Measurements from ENCODE around the gene GAS7.

Gene GAS7

DNA sequence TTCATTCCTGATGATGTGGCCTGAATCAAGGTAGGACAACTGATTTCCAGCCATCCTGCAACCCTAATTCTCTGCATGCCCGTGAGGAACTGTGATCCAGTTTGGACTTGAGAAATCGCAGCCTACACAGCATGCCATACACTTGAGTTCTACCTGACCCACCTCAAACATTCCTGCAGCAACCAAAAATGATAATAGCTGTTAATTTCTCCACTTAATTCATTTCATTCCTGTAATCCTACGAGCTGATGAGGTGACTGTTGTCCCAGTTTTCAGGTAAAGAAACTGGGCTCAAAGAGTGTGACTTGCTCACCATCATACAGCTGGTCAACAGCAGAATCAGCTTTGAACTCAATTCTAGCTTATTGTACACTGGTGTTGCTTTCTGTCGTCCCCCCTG, 2.2 kb upstream of the GAS7 start:
- DNase-seq (ENCODE audit: low read depth): no peak

DNA sequence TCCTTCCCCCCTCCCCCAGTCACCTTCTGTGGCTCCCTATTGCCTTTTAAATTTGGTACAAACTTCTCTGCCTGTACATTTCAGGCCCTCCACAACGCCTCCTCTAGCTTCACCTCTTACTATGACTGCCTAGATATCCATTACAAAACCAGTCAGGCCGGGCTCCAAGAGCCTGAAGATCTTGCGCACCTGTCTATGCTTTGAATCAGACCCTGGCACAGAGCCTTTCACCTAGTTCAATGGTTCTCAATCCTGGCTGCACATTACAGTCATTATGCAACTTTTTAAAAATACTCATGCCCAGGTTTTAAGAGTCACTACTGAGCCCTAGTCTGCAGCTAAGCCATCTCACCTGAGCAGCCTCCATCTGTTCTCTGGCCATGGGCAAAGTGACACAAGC, 1.6 kb upstream of the GAS7 start:
- no peak for DNase-seq (ENCODE audit: low read depth)

DNA sequence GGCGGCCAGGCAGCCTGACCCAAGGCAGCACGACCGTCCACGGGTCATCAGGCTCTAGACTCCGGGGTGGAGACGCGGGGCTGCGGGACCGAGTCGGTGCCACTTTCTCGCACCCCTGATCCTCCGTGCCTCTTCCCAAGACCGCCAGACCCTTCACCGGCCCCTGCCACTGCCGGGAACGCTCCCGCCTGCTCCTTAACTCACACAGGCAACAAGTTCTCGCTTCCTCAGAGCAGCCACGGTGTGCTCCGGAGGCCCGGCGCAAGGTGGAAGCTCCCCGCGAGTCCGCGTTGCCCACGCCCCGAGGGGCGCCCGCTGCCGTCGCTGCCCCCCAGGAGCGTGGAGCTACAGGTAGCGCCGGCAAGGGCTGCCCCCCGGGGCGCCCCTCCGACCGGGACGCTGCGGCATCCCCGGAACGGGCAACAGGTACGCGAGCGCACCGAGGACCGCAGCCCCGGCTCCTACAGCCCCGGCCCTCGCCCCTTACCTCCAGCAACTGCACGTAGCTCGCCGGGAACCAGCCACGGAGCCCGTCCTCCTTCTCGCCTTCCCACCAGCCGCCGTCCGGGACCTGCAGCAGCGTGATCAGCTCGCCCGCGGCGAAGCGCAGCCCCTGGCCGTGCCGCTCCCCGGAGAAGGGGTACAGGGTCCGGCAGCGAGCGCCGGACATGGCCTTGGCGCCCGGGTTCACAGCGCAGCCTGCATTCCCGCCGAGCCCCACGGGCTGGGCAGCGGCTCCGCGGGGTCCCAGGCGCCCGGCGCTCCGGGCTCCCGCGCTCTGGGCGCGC, 491 bp downstream of the GAS7 start:
- no peak for DNase-seq (ENCODE audit: low read depth)

DNA sequence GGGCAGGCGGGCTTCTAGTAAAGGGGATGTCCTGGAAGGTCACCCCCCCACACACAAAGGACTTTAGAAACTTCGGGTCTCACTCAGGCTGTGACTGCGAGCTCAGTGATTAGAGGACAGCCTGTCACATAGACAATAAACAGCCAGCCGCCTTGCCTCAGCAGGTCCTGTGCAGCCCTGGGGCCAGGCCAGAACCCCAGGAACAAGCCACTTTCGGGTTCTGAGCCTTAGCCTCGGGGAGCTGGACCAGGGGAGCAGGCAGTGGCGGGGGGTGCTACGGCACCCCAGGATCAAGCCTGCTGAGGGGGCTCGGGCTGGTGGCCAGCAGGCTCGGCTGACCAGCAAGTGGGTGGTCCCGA, 1.1 kb downstream of the GAS7 start:
- no peak for DNase-seq (ENCODE audit: low read depth)

DNA sequence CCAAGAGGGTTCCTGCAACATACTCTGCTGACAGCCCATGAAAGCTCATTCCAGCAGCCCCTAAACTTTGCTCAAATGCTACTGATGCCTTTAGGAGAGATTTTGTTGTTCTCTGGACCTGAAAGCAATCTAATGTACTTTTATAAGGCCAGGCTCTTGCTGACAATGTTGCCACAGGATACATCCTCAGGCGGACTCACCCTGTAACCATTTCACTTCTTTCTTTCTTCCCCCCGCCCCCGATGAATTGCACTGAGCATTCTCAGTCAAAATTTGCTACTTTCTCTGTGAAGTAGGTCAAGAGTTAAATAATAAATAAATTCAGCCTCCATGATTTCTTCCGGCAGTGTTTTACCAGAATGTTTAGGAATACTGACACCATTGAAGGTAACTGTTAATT, 1.5 kb downstream of the GAS7 start:
- no peak for DNase-seq (ENCODE audit: low read depth)

DNA sequence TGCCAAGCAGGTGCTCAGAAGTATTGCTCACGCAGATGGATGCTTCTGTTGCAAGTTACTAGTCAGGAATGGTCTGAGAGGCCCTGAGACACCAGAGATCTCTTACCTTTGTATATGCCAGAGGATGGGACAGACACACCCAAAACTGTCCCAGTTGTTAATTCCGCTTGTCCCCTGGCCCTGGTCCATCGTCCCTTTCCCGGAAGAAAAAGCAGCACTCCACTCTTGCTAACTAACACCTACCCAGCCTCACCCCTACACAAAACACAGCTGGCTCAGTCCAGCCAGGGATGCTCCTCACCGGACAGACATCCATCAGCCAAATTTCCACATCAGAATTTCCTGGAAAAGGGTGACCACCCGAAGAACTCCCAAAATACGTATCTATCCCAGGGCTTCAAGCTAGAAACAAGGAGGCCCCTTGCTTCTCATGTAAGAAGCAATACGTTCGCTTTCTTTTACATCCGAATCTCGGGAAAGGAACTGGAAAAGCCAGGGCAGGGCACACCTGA, 2.0 kb downstream of the GAS7 start:
- DNase-seq (ENCODE audit: low read depth): no peak

DNA sequence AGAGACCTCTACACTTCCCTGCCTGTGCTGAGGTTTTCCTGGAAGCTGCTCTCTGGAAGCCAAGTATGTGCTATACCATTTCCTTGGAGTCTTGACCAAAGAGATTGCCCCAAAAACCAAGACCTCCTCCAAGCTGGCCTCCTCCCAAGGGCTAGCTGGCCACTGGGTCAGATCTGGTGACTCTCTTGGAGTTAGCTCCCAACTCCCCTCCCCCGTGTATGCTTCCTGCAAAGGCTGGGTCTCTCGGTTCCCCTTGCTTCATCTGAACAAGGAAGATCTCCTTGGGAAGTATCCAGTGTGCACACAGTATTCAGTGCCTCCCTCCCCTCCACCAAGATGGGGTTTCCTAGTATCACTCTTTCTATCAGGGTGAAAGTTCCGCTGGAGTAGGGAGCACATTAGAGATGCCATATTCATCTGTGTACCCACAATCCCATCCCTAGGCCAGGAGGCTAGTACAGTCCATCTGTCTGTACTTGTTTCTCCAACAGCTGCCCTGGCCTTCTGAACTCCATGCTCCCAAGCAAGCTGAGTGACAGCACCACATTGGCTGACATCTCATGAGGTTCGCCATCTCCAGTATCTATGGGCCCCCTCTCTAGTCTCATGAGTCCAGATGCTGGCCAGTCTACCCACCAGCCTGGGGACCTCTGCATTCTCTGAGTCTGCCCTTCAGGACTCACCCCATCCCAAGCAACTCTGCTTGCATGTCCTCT, 3.2 kb downstream of the GAS7 start:
- no peak for DNase-seq (ENCODE audit: low read depth)

DNA sequence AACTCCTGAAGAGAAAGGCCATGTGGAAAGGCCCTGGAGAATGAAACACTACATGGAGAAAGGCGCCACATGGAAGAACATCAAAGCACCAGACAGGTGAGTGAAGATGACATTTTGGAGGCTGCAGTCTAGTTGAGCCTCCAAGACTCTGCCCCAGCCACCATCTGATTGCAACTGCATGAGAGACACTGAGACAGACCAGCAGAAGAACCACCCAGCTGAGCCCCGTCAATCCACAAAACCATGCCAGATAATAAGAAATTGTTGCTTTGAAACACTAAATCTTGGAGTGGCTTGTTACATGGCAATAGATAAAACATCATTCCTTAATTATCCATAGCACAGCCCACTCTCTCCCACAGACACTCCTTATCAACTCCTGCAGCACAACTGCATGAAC, 4.8 kb downstream of the GAS7 start:
- no peak for DNase-seq (ENCODE audit: low read depth)

DNA sequence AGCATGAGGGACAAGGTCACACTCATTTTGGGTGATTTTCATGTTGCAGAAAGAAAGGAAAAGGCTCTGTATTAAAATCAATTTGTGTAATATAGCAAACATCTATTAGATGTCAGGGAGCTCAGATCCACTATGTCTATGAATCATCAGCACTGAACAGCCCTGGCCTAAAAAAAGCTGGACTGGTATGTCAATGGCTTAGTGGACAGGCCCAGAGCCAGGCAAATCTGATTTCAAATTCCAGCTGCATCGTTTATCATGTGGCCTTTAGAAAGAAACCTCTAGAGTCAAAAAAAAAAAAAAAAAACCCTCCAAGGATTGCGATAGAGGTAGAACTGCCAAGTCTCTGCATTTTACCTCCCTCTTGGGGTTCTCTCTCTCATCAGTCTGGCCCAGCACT, 5.4 kb downstream of the GAS7 start:
- DNase-seq (ENCODE audit: low read depth): no peak

DNA sequence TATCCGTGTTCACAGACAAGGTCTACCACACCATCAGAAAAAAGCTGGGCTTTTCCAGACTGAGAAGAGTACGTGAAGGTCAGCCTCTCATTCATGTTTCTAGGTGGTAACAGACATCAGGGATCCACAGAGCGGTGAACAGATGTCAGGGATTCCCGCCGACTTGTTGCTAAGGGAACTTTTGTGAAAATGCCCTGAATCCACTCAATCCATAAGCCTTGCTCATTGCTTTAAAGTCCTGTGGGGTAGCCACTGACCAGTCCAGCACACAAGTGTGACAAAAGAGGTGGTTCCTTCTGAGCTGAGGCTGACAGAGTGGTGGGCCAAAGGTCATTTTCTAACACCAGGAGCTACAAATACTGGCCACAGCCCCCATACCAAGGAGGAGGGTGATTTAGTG, 5.9 kb downstream of the GAS7 start:
- no peak for DNase-seq (ENCODE audit: low read depth)

DNA sequence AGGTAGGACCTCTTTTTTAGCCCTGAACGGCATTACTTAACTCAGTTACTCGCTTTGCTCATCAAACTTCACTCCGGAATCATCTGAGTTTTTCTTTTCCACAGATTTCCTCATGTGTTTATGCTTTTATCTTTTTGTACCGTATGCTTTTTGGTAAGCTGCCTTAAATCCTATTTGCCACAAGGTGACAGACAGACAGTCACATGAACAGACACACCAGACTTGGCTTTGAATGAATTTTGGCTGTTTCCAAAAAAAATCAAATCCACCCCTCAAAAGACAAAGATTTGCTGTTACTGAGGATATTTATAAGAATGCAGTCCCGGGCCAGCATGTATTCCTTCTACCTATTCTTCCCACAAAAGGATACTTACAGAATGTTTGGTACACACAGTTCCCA, 10.9 kb downstream of the GAS7 start:
- DNase-seq (ENCODE audit: low read depth): no peak

DNA sequence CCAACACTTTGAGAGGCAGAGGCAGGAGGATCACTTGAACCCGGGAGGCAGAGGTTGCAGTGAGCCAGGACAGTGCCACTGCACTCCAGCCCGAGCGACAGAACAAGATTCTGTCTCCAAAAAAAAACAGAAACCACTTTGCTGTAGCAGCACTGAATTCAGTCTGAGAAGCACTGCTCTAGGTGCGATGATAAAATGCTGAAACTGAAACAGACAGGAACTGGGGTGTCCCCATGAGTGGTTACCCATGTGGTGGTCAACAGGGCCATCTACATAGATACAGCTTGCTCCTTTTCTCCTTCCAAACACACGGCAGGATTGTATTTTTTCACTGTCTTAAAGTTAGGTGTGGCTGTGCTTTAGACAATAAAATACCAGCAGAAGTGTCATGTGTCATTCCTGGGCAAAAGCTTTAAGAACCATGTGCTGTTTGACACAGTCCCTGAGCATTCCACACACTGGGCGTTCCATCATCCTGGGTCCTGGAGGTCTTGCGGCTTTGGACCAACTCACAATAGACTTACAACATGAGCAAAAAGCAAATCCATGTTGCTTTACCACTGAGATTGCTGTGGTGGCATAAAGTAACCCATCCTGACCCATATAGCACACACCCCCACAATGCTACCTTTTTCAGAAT, 11.5 kb downstream of the GAS7 start:
- DNase-seq (ENCODE audit: low read depth): no peak

DNA sequence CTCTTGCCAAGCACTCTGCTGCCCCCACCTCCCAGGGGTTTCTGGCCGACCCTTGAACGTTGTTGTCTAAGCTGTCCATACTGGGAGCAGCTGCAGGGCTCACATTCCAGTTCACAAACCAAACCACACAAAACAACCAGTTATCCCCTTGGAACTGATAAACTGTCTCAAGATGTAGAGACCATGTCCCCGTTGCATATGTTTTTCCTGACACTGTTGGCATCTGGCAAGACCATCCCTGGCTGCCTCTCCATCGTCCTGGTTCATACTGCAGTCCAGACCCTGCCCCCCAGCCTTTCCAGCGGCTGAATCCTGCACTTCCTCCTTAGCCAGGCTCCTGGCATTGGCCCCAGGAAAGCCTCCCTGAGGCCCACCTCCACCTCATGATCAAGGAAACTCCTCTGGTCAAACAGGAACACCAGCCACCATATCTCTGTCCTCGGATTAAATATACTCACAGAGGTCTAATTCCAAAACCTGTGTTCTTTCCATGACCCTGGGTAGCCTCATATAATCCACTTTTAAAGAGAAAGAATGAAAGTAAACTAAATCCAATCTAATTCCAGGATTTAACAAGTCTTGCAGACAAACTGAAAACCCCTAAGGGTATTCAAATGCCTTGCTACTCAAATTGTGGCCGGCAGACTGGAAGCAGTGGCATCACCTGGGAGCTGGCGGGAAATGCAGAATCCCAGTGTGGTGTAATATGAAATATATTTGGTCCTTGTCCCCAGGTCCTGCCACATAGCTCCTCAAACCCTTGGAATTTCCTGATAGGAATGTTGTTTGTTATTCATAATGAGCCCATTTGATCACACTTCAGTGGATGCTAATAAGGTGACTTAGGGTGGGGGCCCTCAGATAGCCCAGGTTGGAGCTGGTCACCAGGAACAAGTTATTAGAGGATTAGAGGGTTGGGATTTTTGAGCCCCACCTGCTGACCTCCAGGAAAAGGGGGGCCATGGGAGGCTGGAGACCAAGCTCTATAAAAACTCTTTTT, 14.2 kb downstream of the GAS7 start:
- DNase-seq (ENCODE audit: low read depth): no peak

DNA sequence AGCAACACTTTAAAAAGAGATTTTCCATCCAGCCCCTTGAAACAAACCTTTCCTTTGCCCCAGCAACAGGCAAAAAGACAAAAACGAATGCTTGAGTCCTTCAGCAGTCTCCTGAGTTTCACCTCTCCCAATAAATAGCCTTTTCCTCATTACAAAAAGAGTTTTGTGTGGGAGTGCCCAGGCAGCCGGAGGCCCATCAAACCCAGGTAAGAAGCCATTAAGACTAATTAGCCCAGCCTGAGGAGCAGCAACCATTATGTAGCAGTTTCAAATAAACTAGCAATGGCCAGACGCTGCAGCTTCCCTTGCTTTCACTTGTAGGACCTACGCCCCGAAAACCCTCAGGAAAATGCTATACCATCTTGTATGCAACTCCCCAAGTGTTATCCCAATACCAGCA, 15.6 kb downstream of the GAS7 start:
- DNase-seq (ENCODE audit: low read depth): no peak

DNA sequence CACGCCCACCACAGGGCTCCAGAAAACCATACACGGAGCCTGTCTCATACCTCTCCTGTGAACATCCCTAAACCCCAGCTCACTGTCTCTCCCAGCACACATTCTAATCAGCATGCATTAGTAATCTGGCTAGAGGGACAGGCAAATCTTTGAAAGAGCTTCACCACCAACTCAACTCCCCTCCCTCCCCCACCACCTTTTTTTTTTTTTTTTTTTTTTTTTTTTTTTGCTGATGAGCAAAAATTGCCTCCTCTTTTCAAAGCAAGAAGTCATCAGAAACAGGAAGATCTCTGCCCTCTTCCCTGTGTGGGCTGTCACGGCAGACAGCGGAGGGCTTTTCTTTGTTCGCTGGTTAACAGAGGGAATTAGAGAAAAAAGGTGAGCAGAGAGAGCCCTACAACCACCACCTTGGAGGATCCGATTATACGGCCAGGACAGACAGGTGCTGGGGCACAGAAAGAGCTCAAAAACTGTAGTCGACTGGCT, 19.9 kb downstream of the GAS7 start:
- DNase-seq (ENCODE audit: low read depth): no peak

DNA sequence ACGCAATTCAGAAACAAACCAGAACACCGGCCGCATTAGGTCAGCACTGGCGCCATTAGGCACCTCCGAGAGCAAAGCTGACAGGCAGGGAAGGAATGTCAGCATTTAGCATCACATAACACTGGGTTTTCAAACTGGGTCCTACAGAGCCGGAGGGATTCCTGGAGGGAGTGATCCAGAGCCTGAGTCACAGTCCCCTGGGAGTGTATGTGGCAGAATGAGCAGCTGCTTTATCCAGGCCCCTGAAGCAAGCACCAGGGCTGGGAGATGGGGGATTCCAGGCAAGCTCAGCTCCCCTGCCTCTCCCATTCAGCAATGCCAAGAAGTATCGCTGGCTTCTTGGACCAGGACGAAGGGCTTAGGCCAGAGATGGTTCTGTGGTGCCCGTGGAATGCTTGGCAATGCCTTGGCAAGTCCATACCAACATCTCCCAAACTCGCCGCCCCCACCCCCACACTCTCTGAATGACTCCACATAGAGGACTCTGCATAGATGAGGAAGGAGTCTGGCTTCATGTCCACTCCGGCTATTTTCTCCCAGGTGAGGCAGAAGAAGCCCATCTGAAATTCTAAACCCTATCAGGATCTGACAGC, 20.4 kb downstream of the GAS7 start:
- no peak for DNase-seq (ENCODE audit: low read depth)

DNA sequence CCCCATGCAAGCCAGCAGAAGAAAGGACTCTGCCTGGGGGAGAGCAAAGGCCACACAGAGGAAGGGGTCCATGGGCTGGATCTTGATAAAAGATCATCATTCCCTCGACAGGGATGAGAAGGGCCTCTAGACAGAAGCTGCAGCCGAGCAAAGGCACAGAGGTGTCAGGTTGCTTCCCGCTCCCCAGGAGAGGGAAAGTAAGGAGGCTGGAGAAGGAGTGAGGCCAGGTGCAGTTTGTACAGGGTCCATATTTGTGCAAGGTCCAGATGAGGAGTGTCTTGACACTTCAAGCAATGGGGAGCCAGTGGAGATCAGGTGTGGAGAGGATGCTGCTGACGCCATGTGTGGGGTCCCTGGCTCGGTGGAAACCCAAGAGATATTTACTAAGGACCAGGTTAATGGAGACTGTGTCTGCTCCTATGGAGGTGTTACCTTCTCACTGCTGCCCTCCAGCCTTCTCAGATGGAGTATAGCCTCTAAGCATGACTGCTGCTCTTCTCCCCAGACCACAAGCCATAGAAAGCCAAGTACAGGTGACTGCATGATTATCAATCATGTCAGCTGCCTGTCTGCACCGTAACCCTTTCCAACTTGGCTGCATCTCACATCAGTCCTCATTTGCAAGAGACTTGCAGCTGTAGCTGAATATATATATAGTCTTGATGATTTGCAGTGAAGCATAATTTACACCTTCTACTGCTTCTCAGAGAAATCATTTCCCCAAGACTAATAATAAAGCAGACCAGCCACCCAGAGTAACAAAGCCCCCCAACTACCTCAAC, 21.1 kb downstream of the GAS7 start:
- DNase-seq (ENCODE audit: low read depth): no peak

DNA sequence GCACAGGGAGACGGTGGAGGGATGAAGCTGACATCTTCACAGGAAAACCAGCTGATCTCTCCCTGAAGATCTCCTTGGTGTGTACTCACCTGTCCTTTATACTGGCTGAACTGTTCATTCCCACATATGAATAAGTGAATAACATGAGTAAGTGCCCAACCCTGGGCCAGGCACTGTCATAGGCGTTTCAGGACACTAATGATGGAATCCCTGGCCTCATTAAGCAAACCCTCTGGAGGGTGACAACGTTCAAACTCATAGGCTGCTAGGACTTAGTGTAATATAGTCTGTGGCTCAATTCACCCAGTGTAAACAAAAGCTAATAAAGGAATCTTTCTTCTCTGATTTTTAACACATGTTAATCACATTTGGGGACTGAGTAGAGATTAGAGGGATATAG, 24.5 kb downstream of the GAS7 start:
- DNase-seq (ENCODE audit: low read depth): no peak

DNA sequence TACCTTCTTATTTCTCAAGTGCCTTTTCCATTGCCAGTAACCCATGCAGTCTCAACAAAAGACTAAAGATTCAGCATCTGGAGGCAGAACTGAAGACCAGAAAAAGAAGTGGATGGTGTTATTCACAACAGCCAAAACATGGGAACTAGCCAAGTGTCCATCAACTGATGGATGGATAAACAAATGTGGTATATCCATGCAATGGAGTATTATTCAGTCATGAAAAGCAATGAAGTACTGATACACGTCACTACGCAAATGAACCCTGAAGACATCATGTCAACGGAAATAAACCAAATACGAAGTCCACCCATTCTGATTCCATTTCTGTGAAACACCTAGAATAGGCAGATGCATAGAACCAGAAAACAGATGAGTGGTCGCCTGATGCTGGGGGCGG, 25.6 kb downstream of the GAS7 start:
- DNase-seq (ENCODE audit: low read depth): no peak

DNA sequence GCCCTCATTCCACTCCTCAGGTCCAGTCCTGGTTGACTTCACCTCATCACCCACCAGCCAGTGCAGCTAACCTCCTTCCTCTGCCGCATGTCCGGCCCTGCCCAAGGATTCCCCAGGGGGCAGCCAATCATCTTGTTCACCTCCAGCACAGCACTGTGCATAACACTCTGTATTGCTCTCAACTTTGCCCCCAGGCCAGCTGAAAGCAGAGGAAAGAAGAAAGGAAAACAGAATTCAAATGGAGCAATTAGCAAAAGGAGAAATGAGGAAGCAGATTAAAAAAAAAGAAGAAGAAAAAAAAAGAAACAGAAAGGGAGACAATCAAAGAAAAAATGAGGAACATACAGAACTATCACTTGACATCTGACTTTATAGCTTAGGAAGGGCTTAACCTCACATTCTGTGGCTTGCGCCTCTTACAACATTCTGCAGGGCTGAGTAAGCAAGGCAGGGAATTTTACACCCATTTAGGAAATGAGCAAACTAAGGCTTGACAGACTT, 26.1 kb downstream of the GAS7 start:
- no peak for DNase-seq (ENCODE audit: low read depth)
